DND-41 (cell line): ENCODE data around the gene AEN.

Experiments used
- EZH2 ChIP-seq: IDR thresholded peaks from 3 replicates; pipeline ENCODE4 v1.6.1; 2012; ENCODE audit warnings: borderline replicate concordance, low read depth, mild to moderate bottlenecking, moderate library complexity, low read length, inconsistent platforms; ENCODE audit not compliant: severe bottlenecking
- TF ChIP-seq, protein P1 (sequence below): IDR thresholded peaks from 2 replicates; pipeline ENCODE4 v1.5.1; 2012; ENCODE audit warnings: borderline replicate concordance, low read length, moderate library complexity, mild to moderate bottlenecking; ENCODE audit not compliant: poor library complexity, severe bottlenecking; ENCODE audit errors: extremely low read depth

GRCh38 chr15:88648357-88649214 lies 27.4 kb downstream of the AEN start:
- TF ChIP-seq, protein P1, sequence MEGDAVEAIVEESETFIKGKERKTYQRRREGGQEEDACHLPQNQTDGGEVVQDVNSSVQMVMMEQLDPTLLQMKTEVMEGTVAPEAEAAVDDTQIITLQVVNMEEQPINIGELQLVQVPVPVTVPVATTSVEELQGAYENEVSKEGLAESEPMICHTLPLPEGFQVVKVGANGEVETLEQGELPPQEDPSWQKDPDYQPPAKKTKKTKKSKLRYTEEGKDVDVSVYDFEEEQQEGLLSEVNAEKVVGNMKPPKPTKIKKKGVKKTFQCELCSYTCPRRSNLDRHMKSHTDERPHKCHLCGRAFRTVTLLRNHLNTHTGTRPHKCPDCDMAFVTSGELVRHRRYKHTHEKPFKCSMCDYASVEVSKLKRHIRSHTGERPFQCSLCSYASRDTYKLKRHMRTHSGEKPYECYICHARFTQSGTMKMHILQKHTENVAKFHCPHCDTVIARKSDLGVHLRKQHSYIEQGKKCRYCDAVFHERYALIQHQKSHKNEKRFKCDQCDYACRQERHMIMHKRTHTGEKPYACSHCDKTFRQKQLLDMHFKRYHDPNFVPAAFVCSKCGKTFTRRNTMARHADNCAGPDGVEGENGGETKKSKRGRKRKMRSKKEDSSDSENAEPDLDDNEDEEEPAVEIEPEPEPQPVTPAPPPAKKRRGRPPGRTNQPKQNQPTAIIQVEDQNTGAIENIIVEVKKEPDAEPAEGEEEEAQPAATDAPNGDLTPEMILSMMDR = no peak
- no peak for TF ChIP-seq EZH2
